GM18517 (cell line): ENCODE measurements around the gene TSGA10IP.

Source experiments
- ATAC-seq: cut with Tn5 transposase; IDR thresholded peaks from one replicate; pipeline ENCODE4 v1.9.1; 2021; ENCODE audit warnings: mild to moderate bottlenecking, moderate library complexity; ENCODE audit not compliant: unreplicated experiment

Gene TSGA10IP

GRCh38 chr11:66003291-66003690 lies 58.0 kb downstream of the TSGA10IP start:
- no peak for ATAC-seq

DNA sequence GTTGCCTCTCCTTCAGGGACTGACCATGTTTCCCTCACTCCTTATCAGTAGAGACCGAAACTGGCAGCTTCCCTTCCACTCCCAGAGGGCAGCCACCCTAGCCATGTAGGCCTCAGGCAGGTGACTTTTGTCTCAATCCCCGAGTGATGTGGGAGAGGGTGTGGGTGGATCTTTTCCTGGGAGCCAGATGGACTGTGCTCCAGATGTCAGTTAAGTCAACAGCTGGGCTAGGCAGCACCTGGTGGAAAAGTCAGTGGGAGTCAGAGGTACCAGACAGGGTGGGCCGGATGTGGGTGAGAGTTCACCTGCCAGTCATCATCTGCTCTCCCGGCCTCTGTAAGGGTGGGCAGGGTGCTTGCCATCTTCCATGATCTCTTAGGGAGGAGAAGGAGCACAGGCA lies 58.9 kb downstream of the TSGA10IP start:
- no peak for ATAC-seq

GRCh38 chr11:66006134-66006890 lies 61.0 kb downstream of the TSGA10IP start:
- no peak for ATAC-seq

DNA sequence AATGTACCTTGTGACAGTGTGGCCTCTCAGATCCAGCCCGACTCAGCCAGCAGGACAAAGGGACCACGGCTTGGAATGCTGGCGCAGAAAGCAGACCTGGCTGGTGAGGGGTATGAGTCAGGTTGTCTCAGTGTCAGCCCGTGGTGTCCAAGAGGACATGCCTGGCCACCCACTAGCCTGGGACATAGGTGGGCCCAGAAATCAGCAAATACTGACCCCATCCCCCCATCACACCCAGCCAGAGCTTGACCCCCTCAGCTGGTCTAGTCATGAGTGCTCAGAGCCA lies 61.6 kb downstream of the TSGA10IP start:
- no peak for ATAC-seq

- no peak for ATAC-seq
Measured at GRCh38 chr11:66007201-66007634, 61.9 kb downstream of the TSGA10IP start.

DNA sequence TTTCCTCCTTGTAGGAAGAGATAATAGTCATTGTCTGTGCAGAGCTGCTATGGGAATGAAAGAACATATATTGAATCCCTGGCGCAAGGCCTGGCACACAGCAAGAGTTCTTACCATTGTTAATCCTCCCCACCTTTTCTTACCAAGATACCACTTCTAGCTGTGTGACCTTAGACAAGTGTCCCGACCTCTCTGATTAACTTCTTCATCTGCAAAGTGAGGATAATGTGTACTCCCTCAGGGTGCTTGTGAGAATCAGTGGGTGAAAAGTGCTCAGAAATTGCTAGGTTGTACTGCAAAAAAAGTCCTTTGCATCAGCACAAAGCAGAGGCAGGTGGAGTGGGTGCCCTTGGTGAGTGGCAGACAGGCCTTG lies 62.8 kb downstream of the TSGA10IP start:
- no peak for ATAC-seq

DNA sequence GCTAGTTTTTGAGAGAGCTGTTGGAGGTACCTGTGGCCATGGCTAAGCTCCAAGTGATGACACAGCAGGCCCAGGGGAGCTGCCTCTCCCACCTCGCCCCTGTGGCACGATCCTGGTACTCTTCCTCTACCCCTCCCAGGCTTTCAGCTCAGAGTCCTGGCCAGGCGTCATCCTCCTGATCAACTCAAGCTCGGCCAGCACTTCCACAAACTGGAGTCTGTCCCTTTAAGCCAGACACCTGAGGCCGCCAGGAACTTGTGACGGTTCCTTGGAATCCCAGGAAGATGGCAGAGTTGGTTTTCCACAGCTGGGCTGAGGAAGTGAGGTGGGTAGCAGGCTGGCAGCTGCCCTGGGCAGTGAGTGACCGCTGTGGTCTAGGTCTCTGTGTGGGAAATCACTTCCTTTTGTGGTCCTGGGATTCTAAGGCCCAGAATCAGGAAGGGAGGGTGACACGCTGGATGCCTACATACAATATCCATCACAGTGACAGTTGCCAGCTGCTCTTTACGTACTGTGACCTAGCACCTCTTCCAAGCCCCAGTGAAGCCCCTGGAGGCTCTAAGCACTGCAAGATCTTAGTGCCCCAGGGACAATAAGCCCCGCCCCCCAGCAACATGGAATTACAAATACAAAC lies 63.3 kb downstream of the TSGA10IP start:
- no peak for ATAC-seq
